ENCODE data around the gene RNPEP. TPM values are rescaled to one million over a fixed set of nuclear protein-coding genes. Genes with fewer than 3 reads are reported as not detected.

Gene RNPEP
- polyA plus RNA-seq, 6 donors from 2014 or later, result 28.2 to 50.0 (median 34.7) TPM

DNA sequence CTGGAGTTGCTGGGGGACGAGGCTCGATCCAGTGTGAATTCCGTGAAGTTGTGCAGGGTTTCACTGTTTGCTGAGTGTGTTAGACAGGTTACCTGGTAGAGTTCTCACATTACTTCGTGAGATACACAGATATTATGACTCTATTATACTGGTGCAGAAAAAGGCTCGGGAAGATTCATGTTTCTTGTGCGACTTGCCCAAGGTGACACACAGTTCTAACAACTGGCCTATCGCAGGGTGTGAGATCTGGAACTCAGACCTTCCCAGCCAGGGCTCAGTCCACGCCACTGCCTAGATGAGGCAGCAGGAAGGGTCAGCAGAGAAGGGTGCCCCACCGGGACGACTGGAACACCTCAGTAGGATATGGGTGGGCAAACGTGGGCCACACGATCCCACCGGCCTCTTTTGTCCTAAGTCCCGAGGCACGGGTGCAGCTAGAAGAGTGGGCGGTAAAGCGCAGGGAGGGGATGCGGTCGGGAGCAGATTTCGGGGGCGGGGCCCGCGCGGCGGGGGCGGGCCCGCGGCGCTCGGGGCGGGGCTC is 296 bp upstream of the RNPEP start:
- Mint-ChIP-seq H3K9me3 (no peaks in the 10 kb centered on the region), H3K4me1 (peaks cover 25 to 27% (median 27%) of the 10 kb centered on the region in 3 donors), H3K36me3 (peaks cover 0 to 7% of the 10 kb centered on the region in 2 donors), H3K27ac (peak overlapping the region; percentile 57 to 95 (median 94)), H3K4me3 (peak overlapping the region; percentile 93 to 99 (median 96)), H3K27me3 (no peaks in the 10 kb centered on the region)
- DNase-seq, result no peak
- peak; percentile 74 to 78 for ATAC-seq (ENCODE audit: low read depth in 2 of 2)

DNA sequence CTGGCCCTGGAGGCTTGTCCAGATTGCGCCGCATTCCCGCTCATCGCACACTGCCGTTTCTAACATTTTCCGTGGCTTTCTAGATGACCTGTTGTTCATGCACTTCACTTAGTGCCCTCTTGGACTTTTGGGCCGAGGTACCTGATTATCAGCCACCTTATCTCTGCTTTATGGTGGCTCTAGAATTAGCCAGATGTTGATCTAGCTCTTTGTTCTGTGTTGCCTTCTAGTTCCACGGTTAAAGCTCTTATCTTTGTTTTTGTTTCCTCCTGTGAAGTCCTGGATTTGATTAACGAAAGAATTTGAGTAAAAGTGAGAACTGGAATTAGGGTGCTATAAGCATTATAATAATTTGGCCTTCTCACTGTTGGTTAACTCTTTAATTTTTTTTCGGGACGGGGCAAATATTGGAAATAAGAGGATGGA is 945 bp downstream of the RNPEP start:
- Mint-ChIP-seq H3K36me3 (peaks cover 0 to 7% of the 10 kb centered on the region in 2 donors), H3K9me3 (no peaks in the 10 kb centered on the region), H3K4me1 (peaks cover 25 to 27% (median 27%) of the 10 kb centered on the region in 3 donors), H3K4me3 (peak overlapping the region; percentile 91 to 97 (median 96)), H3K27ac (peak overlapping the region; percentile 10 to 95 (median 90)), H3K27me3 (no peaks in the 10 kb centered on the region)
- ATAC-seq (ENCODE audit: low read depth in 2 of 2) (peak; percentile 11 to 22), DNase-seq (no peak)

DNA sequence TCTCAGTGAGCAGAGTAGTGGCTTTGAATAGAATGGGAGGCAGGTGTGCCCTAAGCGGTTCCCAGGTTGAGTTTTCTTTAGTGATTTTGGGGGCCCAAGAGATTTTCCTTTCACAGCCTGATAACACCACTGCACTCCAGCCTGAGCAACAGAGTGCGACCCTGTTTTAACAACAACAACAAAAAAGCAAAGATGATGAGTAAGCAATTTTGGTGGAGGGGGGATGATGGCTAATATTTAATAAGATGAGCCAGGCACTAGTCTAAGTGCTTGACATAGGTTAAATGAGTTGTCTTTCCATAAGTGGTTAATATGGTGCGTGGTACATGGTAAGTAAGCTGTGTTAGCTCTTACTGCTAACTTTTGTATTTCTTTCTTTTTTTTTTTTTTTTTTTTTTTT is 2.0 kb downstream of the RNPEP start:
- ATAC-seq (ENCODE audit: low read depth in 2 of 2), result no peak
- no peaks in the 10 kb centered on the region for H3K9me3 Mint-ChIP-seq
- H3K27me3 Mint-ChIP-seq, result no peaks in the 10 kb centered on the region
- H3K4me3 Mint-ChIP-seq, result peak overlapping the region in 5 of 8 donors; percentile 2 to 97 (median 96)
- H3K4me1 Mint-ChIP-seq, result peaks cover 25 to 27% (median 27%) of the 10 kb centered on the region in 3 donors
- H3K36me3 Mint-ChIP-seq, result peaks cover 5 to 7% of the 10 kb centered on the region in 2 donors
- no peak for DNase-seq
- peak overlapping the region in 3 of 6 donors; percentile 40 to 70 (median 49) for H3K27ac Mint-ChIP-seq

DNA sequence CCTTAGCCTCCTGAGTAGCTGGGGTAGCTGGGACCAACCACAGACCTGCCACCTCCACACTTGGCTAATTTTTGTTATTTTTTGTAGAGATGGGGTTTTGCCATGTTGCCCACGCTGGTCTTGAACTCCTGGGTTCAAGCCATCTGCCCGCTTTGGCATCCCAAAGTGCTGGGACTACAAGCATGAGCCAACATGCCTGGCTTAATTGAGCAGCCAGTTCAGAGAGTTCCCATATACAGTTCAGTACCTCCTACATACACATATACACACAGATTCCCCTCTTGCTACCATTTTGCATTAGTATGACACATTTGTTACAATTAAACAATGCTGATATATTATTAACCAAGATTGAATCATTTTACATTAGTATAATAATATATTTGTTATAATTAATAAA is 2.9 kb downstream of the RNPEP start:
- H3K27ac Mint-ChIP-seq, result no peak overlapping the region
- no peaks in the 10 kb centered on the region for H3K27me3 Mint-ChIP-seq
- no peak for DNase-seq
- H3K36me3 Mint-ChIP-seq, result peaks cover 9 to 14% of the 10 kb centered on the region in 2 donors
- ATAC-seq (ENCODE audit: low read depth in 2 of 2), result no peak
- no peaks in the 10 kb centered on the region for H3K9me3 Mint-ChIP-seq
- H3K4me1 Mint-ChIP-seq, result peaks cover 25 to 27% (median 27%) of the 10 kb centered on the region in 3 donors
- H3K4me3 Mint-ChIP-seq, result no peak overlapping the region

DNA sequence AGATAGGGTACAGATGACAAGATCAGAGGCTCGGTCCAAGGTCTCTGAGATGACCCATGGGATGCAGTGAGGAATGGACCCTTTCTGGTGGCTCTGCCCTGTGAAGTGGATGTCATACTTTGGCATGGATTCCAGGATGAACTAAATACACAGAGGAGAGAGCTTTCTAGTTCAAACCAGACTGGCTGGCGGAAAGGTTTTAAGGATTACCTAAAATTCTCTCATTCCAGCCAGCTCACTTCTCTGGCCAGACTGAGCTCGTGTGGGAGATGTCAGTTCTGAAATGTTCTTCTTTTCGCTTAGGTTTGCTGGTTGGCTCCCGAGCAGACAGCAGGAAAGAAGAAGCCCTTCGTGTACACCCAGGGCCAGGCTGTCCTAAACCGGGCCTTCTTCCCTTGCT is 6.2 kb downstream of the RNPEP start:
- Mint-ChIP-seq H3K4me3 (no peak overlapping the region), H3K36me3 (peaks cover 24 to 25% of the 10 kb centered on the region in 2 donors), H3K27ac (no peak overlapping the region), H3K4me1 (peaks cover 13 to 16% (median 14%) of the 10 kb centered on the region in 3 donors), H3K9me3 (no peaks in the 10 kb centered on the region), H3K27me3 (no peaks in the 10 kb centered on the region)
- ATAC-seq (ENCODE audit: low read depth in 2 of 2) (no peak), DNase-seq (no peak)

DNA sequence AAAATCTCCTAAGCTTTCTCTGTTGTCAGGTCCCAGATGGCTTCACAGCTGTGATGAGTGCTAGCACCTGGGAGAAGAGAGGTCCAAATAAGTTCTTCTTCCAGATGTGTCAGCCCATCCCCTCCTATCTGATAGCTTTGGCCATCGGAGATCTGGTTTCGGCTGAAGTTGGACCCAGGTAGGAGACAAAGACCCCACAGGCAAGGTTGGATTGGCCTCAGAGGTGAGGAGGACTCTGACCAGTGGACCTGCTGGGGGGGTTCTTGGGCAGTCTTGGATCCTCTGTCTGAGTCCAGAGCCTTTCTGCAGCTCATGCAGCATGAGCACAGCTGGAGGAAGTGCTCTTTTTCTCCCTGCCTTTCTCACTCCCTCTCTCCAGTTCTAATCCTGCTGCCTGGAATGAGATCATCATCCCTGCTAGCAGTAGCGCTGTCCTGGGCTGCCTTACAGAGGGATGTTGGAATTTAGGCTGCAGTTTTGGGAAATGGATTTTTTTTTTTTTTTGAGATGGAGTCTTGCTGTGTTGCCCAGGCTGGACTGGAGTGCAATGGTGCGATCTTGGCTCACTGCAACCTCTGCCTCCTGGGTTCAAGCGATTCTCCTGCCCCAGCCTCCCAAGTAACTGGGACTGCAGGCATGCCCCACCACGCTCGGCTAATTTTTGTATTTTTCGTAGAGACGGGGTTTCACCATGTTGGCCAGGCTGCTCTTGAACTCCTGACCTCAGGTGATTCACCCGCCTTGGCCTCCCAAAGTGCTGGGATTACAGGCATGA is 7.1 kb downstream of the RNPEP start:
- no peaks in the 10 kb centered on the region for H3K9me3 Mint-ChIP-seq
- H3K27ac Mint-ChIP-seq, result no peak overlapping the region
- no peaks in the 10 kb centered on the region for H3K27me3 Mint-ChIP-seq
- peaks cover 29 to 33% of the 10 kb centered on the region in 2 donors for H3K36me3 Mint-ChIP-seq
- H3K4me3 Mint-ChIP-seq, result no peak overlapping the region
- ATAC-seq (ENCODE audit: low read depth in 2 of 2) (no peak), DNase-seq (no peak)
- peaks cover 3 to 9% (median 5%) of the 10 kb centered on the region in 3 donors for H3K4me1 Mint-ChIP-seq

DNA sequence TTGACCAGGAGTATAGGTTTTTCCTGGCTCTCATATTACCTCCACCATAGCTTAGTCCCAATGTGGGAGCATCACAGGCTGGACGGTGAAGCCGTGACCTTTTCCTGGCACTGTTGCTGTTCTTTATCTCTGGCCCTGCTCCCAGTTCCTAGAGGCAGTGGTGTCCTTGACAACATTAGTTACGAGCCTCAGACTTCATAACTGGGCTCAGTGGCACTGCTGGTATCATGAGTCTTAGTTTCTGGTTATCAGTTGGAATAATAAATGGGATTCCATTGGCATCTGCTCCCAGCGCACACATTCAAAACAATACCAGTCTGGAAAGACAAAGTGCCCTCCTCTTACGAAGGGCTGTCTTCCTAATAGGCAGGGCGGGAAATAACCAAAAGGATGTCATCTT is 8.0 kb downstream of the RNPEP start:
- no peaks in the 10 kb centered on the region for H3K9me3 Mint-ChIP-seq
- H3K4me3 Mint-ChIP-seq, result no peak overlapping the region
- H3K27me3 Mint-ChIP-seq, result no peaks in the 10 kb centered on the region
- peaks cover 0 to 7% (median under 1%) of the 10 kb centered on the region in 3 donors for H3K4me1 Mint-ChIP-seq
- H3K27ac Mint-ChIP-seq, result peak overlapping the region in 1 of 6 donors; percentile 5
- H3K36me3 Mint-ChIP-seq, result peaks cover 29 to 33% of the 10 kb centered on the region in 2 donors
- ATAC-seq (ENCODE audit: low read depth in 2 of 2), result no peak
- DNase-seq, result no peak

DNA sequence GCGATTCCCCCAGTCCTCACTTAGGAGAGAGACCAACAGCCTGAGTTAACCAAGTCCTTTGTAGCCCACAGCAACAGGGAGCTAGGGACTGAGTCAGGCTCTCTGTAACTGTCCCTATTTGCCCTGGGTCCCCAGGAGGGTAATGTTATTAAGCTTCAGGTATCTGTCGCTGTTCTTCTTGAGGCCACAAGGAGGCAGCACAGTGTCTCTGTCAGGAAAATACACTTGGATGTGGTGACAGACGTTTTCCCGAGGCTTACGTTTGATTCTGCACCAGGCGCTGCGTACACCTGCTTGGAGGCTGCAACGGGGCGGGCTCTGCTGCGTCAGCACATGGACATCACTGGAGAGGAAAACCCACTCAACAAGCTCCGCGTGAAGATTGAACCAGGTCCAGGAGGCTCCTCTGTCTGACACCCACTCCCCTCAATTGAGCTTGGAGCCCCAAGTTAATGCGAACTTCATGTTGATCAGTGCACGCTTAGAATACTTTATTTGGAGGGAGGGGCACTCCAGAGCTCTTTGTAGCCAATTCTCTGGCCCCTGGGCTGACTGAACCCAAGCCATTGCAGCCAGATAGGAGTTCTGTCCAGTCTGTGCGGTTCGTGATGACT is 17.3 kb downstream of the RNPEP start:
- H3K9me3 Mint-ChIP-seq, result no peaks in the 10 kb centered on the region
- no peak overlapping the region for H3K4me3 Mint-ChIP-seq
- H3K27ac Mint-ChIP-seq, result no peak overlapping the region
- H3K4me1 Mint-ChIP-seq, result no peaks in the 10 kb centered on the region
- H3K27me3 Mint-ChIP-seq, result no peaks in the 10 kb centered on the region
- ATAC-seq (ENCODE audit: low read depth in 2 of 2) (peak in 1 of 2 donors; percentile 45), DNase-seq (peak; percentile 5)
- peaks cover 14 to 40% of the 10 kb centered on the region in 2 donors for H3K36me3 Mint-ChIP-seq

DNA sequence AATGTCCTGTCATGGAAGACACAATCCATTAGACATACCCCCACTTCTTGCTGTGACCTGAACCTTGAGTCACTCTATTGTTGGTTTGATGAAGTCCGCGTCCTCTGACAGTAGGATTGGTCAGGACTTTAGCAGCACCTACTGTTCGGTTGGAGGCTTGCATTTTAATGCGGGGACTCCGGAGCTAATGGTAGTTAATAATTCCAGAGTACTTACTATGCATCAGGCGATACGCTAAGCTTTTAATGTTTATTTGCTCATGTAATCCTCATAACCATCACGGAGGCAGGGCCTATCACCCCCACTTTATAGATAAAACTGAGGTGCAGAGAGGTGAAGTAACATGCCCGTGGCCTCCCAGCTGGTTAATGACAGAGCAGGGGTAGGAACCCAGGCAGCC is 20.1 kb downstream of the RNPEP start:
- Mint-ChIP-seq H3K27me3 (no peaks in the 10 kb centered on the region), H3K27ac (peak overlapping the region in 1 of 6 donors; percentile 53)

DNA sequence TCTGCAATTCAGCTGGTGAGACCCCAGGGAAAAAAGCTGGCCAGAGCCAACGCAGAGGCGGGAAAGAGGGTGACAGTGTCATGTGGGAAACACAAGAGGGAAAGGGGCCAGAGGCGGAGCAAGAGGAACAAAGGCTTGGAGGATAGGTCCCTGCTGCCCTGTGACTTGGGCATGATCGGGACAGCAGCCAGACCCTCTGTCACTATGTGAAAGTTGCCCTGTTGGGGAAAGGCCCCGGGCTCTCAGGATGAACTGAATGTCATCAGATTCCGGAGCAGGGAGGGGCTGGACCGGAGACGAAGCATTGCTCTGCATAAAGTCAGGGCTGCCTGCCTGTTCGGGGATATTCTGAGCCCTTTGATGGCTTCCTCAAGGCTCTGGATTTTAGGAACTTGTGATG is 22.3 kb downstream of the RNPEP start:
- peaks cover 12 to 29% of the 10 kb centered on the region in 2 donors for H3K36me3 Mint-ChIP-seq
- no peaks in the 10 kb centered on the region for H3K27me3 Mint-ChIP-seq
- no peak for DNase-seq
- no peak overlapping the region for H3K4me3 Mint-ChIP-seq
- H3K27ac Mint-ChIP-seq, result no peak overlapping the region
- no peaks in the 10 kb centered on the region for H3K9me3 Mint-ChIP-seq
- no peak for ATAC-seq (ENCODE audit: low read depth in 2 of 2)
- H3K4me1 Mint-ChIP-seq, result peaks cover 4 to 6% (median 6%) of the 10 kb centered on the region in 3 donors

More for the DNA sequence above, 20.1 kb downstream of the RNPEP start:
- no peak overlapping the region for H3K4me3 Mint-ChIP-seq
- no peaks in the 10 kb centered on the region for H3K9me3 Mint-ChIP-seq
- no peak for DNase-seq
- no peak for ATAC-seq (ENCODE audit: low read depth in 2 of 2)
- peaks cover 18 to 29% of the 10 kb centered on the region in 2 donors for H3K36me3 Mint-ChIP-seq
- no peaks in the 10 kb centered on the region for H3K4me1 Mint-ChIP-seq

DNA sequence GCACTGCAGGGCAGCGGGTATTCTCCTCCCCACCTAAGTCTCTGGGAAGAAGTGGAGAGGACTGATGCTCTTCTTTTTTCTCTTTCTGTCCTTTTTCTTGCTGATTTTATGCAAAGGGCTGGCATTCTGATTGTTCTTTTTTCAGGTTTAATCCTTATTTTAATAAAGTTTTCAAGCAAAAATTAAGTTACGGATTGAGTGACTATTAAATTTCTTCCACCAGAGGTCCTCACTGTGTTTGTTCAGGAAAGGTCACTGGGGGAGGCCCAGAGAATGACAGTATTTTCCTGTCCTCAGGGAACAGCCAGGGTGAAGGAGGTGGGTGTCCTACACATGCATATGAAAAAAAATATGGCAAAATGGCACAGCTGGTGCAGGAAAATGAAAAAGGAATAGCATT is 23.5 kb downstream of the RNPEP start:
- Mint-ChIP-seq H3K36me3 (peaks cover 10 to 23% of the 10 kb centered on the region in 2 donors), H3K27ac (no peak overlapping the region), H3K4me1 (peaks cover 4 to 7% (median 6%) of the 10 kb centered on the region in 3 donors), H3K9me3 (no peaks in the 10 kb centered on the region), H3K4me3 (no peak overlapping the region), H3K27me3 (no peaks in the 10 kb centered on the region)
- DNase-seq (no peak), ATAC-seq (ENCODE audit: low read depth in 2 of 2) (no peak)

DNA sequence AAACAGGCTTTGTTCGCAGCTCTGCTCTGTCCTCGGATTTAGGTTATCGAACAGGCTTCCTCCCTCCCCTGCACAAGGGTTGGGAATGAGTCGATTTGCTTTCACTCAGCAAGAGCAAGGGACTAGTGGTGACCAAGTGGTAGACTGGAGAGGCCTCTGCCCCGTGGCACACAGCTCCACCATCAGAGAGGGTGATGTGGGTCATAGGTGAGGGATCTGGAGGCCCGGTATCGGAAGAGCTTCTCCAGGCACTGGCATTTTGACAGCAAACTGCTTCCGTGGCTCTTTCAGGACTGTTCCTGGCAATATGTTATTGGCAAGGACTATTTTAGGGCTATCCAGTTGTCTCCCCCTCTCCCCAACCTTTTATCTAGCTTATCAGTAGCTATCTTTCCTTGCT is 24.9 kb downstream of the RNPEP start:
- Mint-ChIP-seq H3K4me1 (peaks cover 4 to 7% (median 6%) of the 10 kb centered on the region in 3 donors), H3K36me3 (peaks cover 4 to 23% of the 10 kb centered on the region in 2 donors), H3K27me3 (no peaks in the 10 kb centered on the region)

DNA sequence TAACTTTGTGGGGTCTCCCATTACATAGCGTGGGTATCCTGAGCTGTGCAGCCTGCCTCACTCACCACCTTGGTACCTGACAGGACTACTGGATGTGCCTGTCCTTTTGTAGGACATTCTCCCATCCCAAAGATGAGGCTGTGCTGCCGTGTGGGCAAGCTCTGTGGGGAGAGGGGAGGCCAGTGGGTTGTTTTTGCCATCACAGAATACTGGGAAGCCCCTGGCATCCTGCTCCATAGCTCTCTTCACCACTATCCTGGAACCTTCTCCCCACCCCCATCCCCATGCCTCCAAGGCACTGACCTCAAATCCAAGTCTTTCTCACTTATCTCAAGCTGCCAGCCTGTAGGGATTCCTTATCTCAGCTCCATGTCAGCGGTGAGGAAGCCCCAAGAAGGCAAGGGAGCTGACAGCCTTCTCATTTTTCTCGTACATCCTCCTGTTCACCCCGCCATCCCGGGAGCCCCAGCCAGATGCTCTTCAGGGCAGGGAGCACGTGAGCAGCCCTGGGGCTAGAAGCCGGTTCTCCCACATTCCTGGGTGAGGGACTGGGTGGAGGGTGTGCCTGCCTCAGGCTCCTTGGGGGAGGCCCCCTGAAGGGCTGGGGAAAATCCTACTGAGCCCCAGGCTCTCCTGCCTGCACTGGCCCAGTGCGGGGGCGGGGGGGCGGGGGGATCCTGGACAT is 25.5 kb downstream of the RNPEP start:
- no peaks in the 10 kb centered on the region for H3K9me3 Mint-ChIP-seq
- H3K4me1 Mint-ChIP-seq, result peaks cover 4 to 7% (median 6%) of the 10 kb centered on the region in 3 donors

More for the DNA sequence above, 24.9 kb downstream of the RNPEP start:
- Mint-ChIP-seq H3K9me3 (no peaks in the 10 kb centered on the region), H3K27ac (no peak overlapping the region), H3K4me3 (no peak overlapping the region)
- ATAC-seq (ENCODE audit: low read depth in 2 of 2) (no peak), DNase-seq (no peak)

More for the DNA sequence above, 25.5 kb downstream of the RNPEP start:
- H3K27me3 Mint-ChIP-seq, result no peaks in the 10 kb centered on the region
- ATAC-seq (ENCODE audit: low read depth in 2 of 2), result no peak
- H3K36me3 Mint-ChIP-seq, result peaks cover 4 to 18% of the 10 kb centered on the region in 2 donors
- DNase-seq, result no peak
- H3K4me3 Mint-ChIP-seq, result no peak overlapping the region
- no peak overlapping the region for H3K27ac Mint-ChIP-seq

All from naive B cell (primary cell).